ENCODE data around the gene HACL1. TPM values are rescaled to one million over a fixed set of nuclear protein-coding genes. Genes with fewer than 3 reads are reported as not detected.

The HACL1 gene
- total RNA-seq, 1 donor from 2014 or later: 18.7 TPM

DNA sequence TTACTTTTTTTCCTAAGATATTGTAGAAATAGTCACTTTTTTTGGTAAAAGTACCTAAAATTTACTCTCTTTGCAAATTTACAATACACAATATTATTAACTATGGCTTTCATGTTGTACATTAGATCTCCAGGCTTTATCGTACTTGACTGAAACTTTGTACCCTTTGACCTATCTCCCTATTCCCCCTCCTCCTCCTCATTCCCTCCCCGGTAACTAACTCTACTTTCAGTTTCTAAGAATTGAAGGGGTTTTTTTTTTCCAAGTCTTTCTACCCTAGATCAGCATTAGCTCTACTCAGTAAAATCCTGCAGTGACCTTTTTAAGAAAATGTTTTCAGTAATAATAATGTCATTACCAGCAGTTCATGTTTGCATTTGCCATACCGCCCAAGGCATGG is 10.1 kb downstream of the HACL1 start:
- intact Hi-C loops (cut with micrococcal nuclease): no loop called here

DNA sequence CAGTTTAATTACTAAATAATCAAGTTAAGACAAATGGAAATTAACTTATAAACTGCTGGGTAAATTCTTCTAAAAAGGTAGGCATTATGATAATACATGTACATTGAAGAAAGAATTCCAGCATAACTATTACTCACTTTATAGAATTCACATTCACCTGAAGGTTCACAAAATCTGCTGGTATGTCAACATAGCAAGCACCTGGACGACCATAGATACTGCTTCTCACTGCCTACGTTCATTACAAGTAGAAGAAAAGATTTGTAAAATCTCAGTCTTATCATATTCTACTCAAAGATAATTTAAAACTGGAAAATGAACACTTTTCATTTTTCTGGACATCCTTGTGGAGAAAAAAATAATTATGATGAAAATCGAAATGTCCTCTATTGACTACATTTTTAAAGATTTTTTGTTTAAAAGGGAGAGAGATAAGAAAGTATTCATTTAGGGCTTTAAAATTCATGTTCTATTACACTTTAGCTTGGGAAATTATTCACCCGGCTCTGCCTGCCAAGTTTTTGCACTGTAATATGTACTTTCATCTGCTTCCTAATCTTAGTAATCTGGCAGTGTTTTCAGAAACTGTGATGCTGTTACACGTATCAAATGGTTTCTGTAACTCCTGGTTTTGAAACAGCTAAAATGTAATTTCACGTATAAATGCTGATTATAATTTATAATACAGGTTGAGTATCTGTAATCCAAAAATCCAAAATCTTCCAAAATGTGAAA is 16.1 kb downstream of the HACL1 start:
- intact Hi-C loops (cut with micrococcal nuclease): no loop called here

DNA sequence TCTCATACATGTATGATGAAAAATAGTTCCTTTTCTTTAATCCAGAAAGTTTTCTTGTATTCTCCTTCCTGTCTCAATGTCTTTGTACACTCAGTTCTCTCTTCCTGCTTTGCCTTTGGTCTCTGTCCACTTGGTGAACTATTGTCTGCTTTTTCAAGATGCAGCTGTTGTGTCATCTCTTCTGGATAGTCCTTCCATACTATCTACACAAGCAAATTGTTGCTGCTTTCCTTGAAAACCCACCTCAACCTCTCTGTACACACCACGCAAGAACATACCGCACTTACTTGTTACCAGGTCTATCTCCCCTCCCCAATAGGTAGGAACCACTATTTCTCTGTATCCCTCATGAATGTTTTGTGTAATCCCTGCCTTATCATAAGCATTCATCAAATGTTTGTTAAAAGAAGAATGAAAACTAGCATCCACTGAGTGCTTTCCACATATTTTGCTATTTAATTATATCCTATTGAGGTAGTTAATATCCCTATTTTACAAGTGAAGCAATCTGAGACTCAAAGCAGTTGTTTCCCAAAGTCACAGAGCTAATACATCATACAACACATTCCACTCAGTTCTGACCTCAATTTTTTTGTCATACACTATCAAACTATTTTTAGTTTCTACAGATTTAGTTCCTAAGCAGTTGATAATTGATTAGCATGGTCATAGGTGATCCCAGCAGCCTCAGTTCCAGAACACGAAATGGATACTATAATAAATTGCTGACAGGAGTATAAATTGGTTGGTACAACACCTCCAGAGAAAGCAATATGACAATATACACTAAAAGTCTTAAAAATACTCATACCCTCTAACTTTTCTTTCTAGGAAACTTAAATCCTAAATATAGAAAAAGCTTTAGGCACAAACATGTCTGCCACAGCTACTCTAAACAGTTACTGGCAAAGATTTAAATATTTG is 19.6 kb downstream of the HACL1 start:
- intact Hi-C loops (cut with micrococcal nuclease): no loop called here

DNA sequence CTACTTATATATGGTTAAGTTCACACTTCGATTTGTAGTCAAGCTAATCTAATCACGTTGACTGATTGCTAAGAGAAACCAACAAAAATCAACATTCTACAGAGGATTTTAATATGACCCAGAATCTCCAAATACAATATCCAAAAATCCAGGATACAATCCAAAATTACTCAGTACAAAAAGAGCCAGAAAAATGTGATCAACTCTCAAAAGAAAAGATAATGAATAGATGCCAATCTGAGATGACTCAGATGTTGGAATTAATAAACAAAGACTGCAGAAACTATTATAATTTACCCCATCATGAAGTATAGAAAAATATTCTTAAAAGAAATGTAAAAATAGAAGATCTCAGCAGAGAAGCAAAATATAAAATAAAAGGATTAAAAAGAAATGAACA is 22.3 kb downstream of the HACL1 start:
- intact Hi-C loops (cut with micrococcal nuclease): no loop called here

DNA sequence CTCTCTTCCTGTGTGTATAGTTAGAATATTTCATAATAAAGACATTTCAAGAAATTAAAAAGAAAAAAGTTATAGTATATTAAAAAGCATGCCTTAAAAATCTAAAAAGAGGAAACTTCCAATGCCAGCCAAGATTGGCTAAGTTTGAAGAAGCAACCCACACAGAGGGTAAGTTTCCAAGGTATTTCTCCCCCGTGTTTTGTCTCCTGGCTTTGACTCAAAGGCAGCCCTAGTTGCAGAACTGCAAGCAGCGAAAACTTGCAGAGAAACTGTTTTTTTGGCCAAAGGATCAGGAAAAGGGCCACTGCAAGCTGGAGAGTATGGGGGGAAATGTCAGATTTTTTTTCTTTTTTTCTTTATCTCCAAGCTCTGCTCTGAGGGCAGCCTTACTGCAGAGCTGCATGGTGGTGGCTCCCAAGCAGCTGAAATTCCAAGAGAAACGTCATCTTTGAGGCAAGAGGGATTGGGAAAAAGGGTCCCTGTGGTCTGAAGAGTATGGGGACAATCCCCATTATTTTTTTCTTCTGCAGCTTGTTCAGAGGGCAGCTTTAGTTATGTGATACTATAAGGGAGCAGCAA is 23.0 kb downstream of the HACL1 start:
- intact Hi-C loops (cut with micrococcal nuclease): no loop called here

DNA sequence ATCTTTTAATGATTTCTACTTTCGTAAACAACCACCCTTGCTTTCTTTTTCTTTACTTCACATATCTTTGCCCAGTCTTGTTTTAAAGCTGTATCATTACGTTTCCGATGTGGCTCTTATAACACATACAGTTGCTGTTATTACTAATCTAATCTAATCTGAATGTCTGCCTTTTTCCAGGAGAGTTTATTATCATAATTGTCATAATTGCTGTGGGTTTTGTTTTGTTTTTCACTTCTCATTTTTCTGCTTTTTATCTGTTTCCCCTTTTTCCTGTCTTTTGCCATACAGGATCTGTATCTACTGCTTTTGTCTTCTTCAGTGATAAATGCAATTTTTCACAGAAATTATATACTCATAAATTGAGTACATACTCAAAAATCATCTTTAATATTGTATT is 24.9 kb downstream of the HACL1 start:
- intact Hi-C loops (cut with micrococcal nuclease): no loop called here

DNA sequence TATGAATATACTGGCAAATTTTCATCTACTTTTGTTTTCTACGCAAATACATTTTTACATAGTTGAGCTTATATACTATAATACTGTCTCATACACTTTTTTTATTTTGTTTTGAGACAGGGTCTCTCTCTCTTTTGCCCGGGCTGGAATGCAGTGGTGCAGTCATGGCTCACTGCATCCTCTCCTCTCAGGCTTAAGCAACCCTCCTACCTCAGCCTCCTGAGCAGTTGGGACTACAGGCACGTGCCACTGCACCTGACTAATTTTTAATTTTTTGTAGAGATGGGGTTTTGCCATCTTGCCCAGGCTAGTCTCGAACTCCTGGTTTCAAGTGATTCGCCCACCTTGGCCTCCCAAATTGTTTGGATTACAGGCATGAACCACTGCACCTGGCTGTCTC is 25.9 kb downstream of the HACL1 start:
- intact Hi-C loops (cut with micrococcal nuclease): no loop called here

DNA sequence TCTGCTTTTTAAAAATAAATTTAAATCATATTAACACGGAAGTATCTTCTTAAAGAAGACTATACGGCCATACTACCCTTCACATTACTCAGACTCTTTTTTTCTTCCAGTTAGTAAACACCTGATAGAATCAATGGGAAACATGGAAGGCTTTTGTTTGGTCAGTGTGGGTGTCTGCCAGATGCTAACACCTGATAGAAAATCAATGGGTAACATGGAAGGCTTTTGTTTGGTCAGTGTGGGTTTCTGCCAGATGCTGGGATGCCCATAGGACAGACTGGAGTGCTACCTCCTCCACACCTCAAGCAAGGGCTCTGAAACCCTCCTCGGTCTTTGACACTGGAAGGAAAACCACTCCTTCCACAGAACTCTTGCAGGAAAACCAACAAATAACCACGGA is 29.2 kb downstream of the HACL1 start:
- intact Hi-C loops (cut with micrococcal nuclease): no loop called here

DNA sequence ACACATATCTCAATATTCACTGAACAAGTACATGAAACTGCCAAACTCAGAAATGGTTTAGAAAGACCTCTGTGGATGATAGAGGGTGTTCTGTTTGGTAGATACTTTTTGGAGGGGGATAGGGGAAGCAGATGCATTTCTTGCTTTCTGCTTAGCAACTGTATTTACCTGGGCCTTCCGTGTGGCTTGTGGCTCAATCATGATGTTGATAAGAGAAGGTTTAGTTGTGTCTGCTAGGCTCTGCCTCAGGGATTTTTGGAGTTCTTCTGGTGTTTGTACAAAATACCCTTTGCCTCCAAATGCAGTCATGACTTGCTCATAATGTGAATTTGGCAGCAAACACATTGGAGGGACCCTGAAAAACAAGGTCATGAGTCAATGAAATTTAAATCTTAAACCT is 38.2 kb downstream of the HACL1 start:
- intact Hi-C loops (cut with micrococcal nuclease): no loop called here

DNA sequence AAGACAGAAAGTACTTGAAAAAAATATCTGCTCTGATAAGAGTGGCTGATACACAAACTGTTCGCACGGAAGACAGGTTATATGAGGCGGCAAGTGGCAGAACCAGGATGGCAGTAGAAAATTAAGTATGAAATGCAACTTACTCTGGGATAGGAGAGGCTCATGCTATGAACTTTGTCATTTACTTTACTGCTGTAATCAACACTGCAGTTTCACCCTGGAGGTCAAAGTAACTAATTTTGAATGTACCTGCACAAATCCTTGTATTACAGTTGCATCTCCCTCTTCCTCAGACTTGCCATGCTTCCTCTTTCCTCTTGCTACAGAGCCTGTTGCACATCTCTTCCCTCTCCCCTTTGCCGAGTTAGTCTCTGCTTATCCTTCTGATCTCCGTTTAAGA is 38.8 kb downstream of the HACL1 start:
- intact Hi-C loops (cut with micrococcal nuclease): no loop called here

DNA sequence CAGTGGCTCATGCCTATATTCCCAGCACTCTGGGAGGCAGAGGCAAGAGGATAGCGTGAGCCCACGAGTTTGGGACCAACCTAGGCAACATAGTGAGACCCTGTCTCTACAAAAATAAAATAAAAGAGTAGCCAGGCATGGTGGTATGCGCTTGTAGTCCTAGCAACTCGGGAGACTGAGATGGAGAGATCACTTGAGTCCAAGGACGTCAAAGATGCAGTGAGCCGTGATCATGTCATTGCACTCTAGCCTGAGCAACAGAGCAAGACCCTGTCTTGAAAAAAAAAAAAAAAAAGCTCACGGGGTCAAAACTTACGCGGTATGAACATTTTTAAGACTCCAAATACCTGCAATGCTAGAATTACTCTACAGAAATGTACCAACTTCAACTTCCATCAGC is 42.8 kb downstream of the HACL1 start:
- intact Hi-C loops (cut with micrococcal nuclease): no loop called here

DNA sequence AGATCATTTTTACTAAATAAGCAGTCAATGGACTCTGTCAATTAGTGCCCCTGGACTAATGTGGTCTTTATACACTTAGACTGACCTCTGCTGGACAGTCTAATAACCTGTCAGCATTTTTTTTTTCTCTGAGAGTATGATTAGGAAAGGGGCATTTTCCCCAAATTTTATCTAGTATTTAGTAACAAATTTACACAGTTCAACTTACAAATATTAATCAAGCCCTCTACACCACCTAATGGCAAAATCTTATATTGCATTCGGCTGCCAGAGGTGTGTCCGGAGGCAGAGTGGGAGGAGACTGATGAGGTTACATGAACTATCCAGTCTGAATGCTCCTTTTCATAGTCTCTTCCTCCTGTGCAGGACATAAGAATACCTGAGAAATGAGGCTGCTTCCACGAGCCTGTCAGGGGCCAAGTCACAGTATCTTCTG is 43.8 kb downstream of the HACL1 start:
- intact Hi-C loops (cut with micrococcal nuclease): loop anchor here (1.0 kb wide), 6 partner anchors 22 to 355 kb away; partner anchors contain the start of genes EAF1 and METTL6

DNA sequence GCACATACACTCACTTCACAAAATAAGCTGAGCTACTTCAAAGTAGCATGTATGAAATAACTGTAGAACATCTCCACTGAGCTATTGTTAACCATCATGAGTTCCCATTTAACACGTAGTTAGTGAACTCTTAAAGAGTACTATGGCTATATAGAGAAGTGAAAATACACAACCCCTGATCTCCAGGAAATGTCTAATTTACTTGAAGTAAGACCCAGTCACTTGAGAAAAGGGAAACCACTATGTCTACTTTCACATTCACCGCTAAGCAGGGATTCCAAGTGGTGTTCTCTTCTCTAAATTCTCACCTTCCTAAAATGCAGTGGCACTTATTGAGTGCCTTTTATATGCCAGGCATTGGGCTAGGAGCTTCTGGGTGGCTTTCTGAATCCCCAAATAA is 44.9 kb downstream of the HACL1 start:
- intact Hi-C loops (cut with micrococcal nuclease): loop anchor here (1.0 kb wide), 1 partner anchor 349 kb away; no protein-coding TSS in a partner anchor

DNA sequence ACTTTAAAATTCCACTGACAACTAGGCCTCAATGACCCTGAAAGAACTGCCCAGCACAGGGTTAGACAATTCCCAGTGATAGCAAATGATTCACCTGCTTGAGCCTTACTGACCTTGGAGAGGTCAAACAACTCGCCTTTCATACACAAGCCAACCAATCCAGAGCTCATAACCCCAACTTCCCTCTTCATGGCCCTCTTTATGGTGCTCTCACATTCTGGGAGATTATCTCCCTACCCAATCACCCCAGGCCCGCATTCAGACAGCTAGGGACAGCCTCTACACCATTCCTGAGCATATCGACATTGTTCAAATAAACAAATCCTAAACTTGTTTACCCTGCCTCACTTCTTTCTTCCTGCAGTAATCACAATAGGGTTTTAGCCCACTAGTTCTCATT is 47.6 kb downstream of the HACL1 start:
- intact Hi-C loops (cut with micrococcal nuclease): no loop called here

DNA sequence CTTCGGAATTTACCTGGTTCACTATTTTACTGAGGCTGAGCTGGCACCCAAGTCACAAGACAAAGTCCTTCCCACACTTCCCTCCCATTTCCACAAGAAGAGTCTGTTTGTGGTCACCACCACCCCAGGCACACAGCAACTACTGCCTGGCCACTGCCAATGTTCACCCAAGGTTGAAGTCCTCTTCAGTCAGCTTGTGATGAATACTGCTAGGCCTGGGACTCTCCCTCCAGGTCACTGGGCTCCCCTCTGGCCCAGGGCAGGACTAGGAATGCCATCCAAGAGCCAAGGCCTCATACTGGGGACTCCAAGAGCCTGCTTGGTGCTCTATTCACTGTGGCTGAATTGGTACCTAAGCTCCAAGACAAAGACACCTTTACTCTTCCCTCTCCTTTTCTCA is 49.5 kb downstream of the HACL1 start:
- intact Hi-C loops (cut with micrococcal nuclease): no loop called here

DNA sequence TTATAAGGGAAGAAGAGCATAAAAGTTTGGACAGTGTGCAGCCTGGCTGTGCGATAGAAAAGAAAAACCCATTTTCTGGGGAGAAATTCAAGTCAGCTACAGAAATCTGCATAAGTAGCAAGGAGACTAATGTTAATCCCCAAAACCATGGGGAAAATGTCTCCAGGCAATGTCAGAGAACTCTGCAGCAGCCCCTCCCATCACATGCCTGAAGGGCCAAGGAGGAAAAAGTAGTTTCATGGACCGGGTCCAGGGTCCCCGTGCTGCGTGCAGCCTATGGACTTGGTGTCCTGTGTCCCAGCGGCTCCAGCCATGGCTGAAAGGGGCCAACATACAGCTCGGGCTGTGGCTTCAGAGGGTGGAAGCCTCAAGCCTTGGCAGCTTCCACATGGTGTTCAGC is 51.5 kb downstream of the HACL1 start:
- intact Hi-C loops (cut with micrococcal nuclease): no loop called here

DNA sequence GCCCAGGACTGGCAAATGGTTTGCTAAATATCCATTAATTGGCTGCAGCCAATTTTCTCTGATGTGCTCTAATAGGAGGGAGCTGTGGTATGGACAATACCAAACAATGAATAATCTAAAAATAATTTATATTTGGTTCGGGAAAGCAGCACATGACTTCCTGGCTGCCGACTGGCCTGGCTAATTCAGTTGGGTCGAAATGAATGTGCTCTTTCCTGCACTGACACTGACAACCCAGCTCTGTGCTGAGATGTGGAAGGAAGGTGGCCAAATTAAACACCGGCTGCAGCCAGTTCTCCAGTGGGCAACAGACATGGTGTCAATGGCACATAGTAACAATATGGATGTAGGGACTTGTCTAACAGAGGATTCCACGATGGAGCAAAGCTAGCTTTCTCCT is 58.8 kb downstream of the HACL1 start:
- intact Hi-C loops (cut with micrococcal nuclease): no loop called here

DNA sequence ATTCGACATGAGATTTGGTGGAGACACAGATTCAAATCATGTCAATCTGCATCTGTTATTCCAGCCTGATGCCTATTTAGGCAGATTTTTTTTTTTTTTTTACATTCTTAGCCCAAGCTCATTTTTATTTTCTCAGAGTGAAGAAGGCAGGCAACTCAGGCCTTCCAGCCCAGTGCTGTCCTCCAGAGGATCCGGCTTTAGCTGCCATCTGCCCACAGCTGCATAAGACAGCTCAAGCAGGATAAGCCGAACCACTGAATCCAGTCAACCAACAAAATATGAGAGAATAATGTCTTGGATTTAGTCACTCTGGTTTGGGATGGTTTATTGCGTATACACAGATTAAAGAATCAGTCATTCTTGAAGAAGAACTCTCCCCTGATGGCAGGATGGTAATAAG is 60.0 kb downstream of the HACL1 start:
- intact Hi-C loops (cut with micrococcal nuclease): no loop called here

DNA sequence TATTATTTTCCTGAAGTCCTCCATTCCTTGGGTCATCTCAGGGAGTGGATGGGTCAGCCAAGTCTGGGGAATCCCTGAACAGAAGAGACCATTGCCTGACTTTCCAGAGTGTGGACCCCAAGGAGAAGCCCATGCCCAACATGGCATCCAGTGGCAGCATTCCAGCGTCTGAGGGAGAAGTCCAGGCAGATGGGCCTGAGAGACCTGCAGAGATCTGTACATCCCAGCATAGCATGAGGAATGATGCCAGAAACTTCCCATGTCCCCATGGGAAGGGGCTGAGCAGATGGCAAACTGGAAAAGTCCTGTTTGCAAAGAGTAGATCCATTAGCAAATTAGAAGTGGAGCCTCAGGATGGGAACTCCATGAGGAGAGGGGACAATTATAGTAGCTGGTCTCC is 62.3 kb downstream of the HACL1 start:
- intact Hi-C loops (cut with micrococcal nuclease): loop anchor here (5.0 kb wide), 1 partner anchor 112 kb away; the partner anchor contains the start of genes EAF1 and METTL6

DNA sequence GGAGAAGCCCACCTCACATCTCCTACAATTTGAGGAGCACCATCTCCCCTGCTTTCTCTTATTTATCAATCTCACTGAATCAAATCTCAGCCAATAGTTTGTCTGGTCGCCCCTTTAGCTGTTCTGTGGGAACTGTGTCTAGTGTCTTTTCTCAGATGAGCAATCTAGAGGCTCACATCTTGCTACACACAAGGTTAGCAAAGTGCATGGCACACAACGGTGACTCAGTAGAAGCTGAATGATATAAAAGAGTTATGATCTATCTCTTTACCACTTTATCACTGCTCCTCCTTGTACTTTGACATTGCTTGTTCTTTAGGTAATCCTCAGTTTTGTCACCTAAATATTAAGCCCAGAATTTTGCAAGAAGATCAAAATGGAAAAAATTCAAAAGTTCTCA is 63.0 kb downstream of the HACL1 start:
- intact Hi-C loops (cut with micrococcal nuclease): loop anchor here (5.0 kb wide), 1 partner anchor 111 kb away; the partner anchor contains the start of genes EAF1 and METTL6

DNA sequence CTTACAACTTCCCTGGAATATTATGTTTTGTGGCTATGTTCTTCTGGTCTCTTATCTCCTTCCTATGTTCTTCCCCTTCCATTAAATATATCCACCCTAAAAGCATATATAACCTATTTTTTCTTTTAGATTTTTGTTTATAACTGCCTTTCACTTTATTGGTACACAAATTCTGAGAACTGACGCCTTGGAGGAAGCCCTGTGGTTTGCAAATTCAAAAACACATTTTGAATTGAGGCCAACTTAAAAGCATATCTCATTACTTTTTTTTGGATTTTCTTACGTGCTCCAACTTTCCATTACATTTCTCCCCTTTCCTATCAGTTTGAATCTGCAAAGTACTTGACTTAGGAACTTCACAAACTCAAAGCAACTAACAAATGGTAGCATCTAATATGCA is 64.5 kb downstream of the HACL1 start:
- intact Hi-C loops (cut with micrococcal nuclease): loop anchor here (5.0 kb wide), 1 partner anchor 110 kb away; the partner anchor contains the start of genes EAF1 and METTL6

DNA sequence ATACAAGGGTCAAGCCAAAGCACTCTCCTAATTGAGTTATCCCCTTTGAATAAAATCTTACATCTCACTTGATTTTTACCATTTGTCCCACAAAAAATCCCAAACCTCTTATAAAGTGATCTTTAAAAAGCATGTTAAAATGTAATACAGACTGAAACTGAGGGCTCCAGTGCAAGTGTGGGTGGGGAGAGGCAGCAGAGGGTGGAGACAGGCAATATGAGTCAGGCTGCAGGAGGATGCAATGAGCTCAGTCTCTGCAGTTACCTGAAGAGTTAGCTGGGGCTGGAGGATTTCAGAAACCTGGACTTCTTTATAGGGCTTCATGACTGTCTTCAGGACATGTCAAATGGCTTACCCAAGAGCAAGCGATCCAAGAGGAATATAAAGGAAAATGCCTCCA is 65.6 kb downstream of the HACL1 start:
- intact Hi-C loops (cut with micrococcal nuclease): loop anchor here (1.0 to 5.0 kb wide), 2 partner anchors 22 to 108 kb away; partner anchors contain the start of genes EAF1 and METTL6
